Aorta (tissue), 5 donors: Measurements from ENCODE around the gene TMEM174. TPM values are rescaled to one million over a fixed set of nuclear protein-coding genes. Genes with fewer than 3 reads are reported as not detected.

Experiments used
- ATAC-seq: fragments of 200-7000 bp; cut with Tn5 transposase; one replicate; pipeline ENCODE4 v1.9.1; 2022; ENCODE audit warnings: moderate library complexity; ENCODE audit not compliant: low FRiP score
- DNase-seq, 2 donors: peaks; one replicate each; pipeline ENCODE4 v3.0.0-alpha.2; 2020
- H3K27ac ChIP-seq, 2 donors: one replicate each; pipeline ENCODE4 v1.5.1; 2013; ENCODE audit warnings: low read length in 2 of 2, mild to moderate bottlenecking in 2 of 2, moderate library complexity in 2 of 2, control low read depth in 1 of 2, inconsistent platforms in 1 of 2, low read depth in 1 of 2
- H3K27me3 ChIP-seq, 2 donors: one replicate each; pipeline ENCODE4 v1.6.1; 2013; ENCODE audit warnings: control low read depth in 1 of 2, low read length in 1 of 2, mild to moderate bottlenecking in 1 of 2, moderate library complexity in 1 of 2; ENCODE audit not compliant: insufficient read depth in 2 of 2, control insufficient read depth in 1 of 2
- H3K36me3 ChIP-seq, 2 donors: one replicate each; pipeline ENCODE4 v1.6.1; 2013; ENCODE audit warnings: control low read depth in 1 of 2, low read length in 1 of 2, mild to moderate bottlenecking in 1 of 2; ENCODE audit not compliant: insufficient read depth in 2 of 2, control insufficient read depth in 1 of 2
- H3K4me1 ChIP-seq, 2 donors: one replicate each; pipeline ENCODE4 v1.6.1; 2013; ENCODE audit warnings: low read length in 2 of 2, control low read depth in 1 of 2, mild to moderate bottlenecking in 1 of 2, moderate library complexity in 1 of 2; ENCODE audit not compliant: insufficient read depth in 2 of 2, control insufficient read depth in 1 of 2
- H3K4me3 ChIP-seq, 2 donors: one replicate each; pipeline ENCODE4 v1.5.1; 2013; ENCODE audit warnings: low read length in 2 of 2, control low read depth in 1 of 2, mild to moderate bottlenecking in 1 of 2
- H3K9me3 ChIP-seq: one replicate; pipeline ENCODE4 v1.6.1; 2013; ENCODE audit warnings: mild to moderate bottlenecking, low read length; ENCODE audit not compliant: control insufficient read depth
- WGBS, 2 donors: extraction: QIAGEN DNeasy Blood & Tissue Kit; methylation state at CpG; one replicate each; pipeline ENCODE4 v1.1.7; 2013; 5-methylcytosine and 5-hydroxymethylcytosine counted together
- intact Hi-C, 2 donors: fragments of 100-400 bp; cut with DNase I; formaldehyde crosslinking; loops; one replicate each; pipeline versions ENCODE4 v1.14.2 to v1.15.0; 2022
- polyA plus RNA-seq, 2 donors: library from polyadenylated mRNA; stranded (reverse); fragments of 200-250 nt; gene quantifications; one replicate each; pipeline ENCODE4 v1.2.3, GENCODE V29; 2013
- total RNA-seq, 2 donors: library from RNA; stranded (reverse); fragmentation: NEBNext Ultra II Directional; extraction: Animal tissue kit (Norgen Biotek cat#: 25700); gene quantifications; one replicate each; pipeline ENCODE4 v1.2.1, GENCODE V29; 2021
- donor health status: healthy with polysubstance abuse.
- donor health status: Bipolar disorder and iron deficiency.
- donor health status: DM: no; HTN: no; CAD: no.
- donor health status: DM: no; HTN: no; CAD: no.
- donor health status: DM: yes; HTN: yes; CAD: no.

TMEM174 gene
- total and polyA plus RNA-seq, 4 donors: not detected

DNA sequence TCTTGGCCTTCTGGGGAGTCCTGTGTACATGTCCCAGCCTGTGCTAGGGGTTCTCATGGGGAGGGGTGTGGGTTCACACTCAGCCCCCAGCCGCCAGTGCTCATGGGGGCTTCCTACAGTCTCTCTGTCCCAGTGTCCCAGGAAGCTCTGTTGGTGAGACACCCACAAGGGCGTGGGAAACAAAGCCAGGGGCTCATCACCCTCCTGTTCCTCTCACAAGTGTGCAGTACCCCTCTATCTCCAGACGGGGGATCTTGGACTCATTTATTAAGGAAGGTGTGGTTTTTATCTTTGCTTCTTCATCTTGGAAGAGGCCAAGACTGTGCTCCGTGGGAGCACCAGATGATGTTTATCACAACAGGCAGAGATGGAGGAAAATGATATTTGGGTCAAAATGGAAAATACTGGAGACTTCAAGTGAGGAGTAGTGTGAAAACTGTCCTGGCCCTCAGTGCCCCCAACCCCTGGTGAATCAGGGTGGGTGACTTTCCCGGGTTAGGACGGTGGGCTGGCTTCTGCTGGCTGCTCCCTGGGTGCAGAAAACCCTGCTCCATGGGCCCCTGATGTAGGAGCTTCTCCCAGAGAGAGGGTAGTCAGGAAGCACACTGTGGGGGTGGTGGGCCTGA lies 37.5 kb upstream of the TMEM174 start:
- intact Hi-C loops: no loop called here
- no peak for DNase-seq

GRCh38 chr5:73136055-73136562 lies 36.9 kb upstream of the TMEM174 start:
- H3K27ac ChIP-seq: no peak overlapping the region
- ATAC-seq: no peak
- no peaks in the 10 kb centered on the region for H3K4me1 ChIP-seq
- intact Hi-C loops: no loop called here
- H3K27me3 ChIP-seq: no peaks in the 10 kb centered on the region
- no peaks in the 10 kb centered on the region for H3K36me3 ChIP-seq
- 46 to 48% methylated on average over 15 of the region's 15 CpGs for WGBS, 2 donors
- no peak overlapping the region for H3K4me3 ChIP-seq
- no peaks in the 10 kb centered on the region for H3K9me3 ChIP-seq
- no peak for DNase-seq

More for the DNA sequence above, 37.5 kb upstream of the TMEM174 start:
- no peaks in the 10 kb centered on the region for H3K36me3 ChIP-seq
- H3K9me3 ChIP-seq: no peaks in the 10 kb centered on the region
- 70 to 78% methylated on average over 6 of the region's 6 CpGs for WGBS, 2 donors
- H3K27ac ChIP-seq: no peak overlapping the region
- no peak for ATAC-seq
- H3K4me3 ChIP-seq: no peak overlapping the region
- no peaks in the 10 kb centered on the region for H3K27me3 ChIP-seq
- H3K4me1 ChIP-seq: no peaks in the 10 kb centered on the region

- WGBS, 2 donors: 87 to 97% methylated on average over 10 of the region's 10 CpGs
- H3K9me3 ChIP-seq: no peaks in the 10 kb centered on the region
- H3K27me3 ChIP-seq: no peaks in the 10 kb centered on the region
- intact Hi-C loops: no loop called here
- peak; percentile 11 for ATAC-seq
- no peak overlapping the region for H3K4me3 ChIP-seq
- no peak for DNase-seq
- no peaks in the 10 kb centered on the region for H3K36me3 ChIP-seq
- no peaks in the 10 kb centered on the region for H3K4me1 ChIP-seq
- H3K27ac ChIP-seq: no peak overlapping the region
Measured at GRCh38 chr5:73137563-73138530, 35.1 kb upstream of the TMEM174 start.

DNA sequence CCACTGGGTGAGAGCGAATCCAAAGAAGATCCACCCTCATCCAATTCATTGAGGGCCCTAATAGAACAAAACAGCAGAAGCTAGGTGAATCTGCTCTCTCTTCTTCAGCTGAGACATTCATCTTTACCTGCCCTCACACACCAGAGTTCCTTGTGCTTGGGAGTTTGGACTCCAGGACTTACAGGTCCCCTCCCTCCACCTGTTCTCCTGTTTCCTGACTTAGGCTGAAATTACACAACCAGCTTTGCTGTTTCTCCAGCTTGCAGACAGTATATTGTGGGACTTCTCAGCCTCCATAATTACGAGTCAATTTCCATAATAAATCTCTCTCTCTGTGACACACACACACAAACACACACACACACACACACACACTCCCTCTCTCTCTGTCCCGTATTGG lies 33.5 kb upstream of the TMEM174 start:
- 73 to 75% methylated on average over 3 of the region's 3 CpGs for WGBS, 2 donors
- Histone ChIP-seq H3K36me3 (no peaks in the 10 kb centered on the region), H3K4me3 (no peak overlapping the region), H3K27ac (no peak overlapping the region), H3K27me3 (no peaks in the 10 kb centered on the region), H3K9me3 (no peaks in the 10 kb centered on the region), H3K4me1 (no peaks in the 10 kb centered on the region)
- intact Hi-C loops: no loop called here
- DNase-seq (no peak), ATAC-seq (no peak)

DNA sequence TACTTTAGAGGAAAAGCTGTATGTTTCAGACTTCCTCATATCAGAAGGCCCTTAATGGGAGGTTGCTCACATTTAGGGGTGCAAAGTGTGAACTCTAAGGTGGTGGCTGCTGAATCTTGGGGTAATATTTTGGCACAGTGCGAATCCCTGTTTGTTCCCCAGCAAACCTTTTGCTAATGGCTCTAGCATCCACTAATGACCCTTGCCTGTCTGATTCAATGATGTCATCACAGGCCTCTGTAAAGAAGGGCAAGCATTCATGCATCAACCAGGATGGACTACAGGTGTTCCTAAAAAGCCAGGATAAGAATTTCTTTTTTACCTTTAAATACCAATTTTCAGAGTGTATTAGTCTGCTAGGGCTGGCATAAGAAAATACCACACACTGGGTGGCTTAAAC lies 32.2 kb upstream of the TMEM174 start:
- 99 to 100% methylated on average over 1 of the region's 1 CpG for WGBS, 2 donors
- H3K9me3 ChIP-seq: no peaks in the 10 kb centered on the region
- DNase-seq (no peak), ATAC-seq (no peak)
- no peaks in the 10 kb centered on the region for H3K36me3 ChIP-seq
- no peaks in the 10 kb centered on the region for H3K27me3 ChIP-seq
- H3K4me3 ChIP-seq: no peak overlapping the region
- no peak overlapping the region for H3K27ac ChIP-seq
- intact Hi-C loops: no loop called here
- H3K4me1 ChIP-seq: no peaks in the 10 kb centered on the region

- Histone ChIP-seq H3K27me3 (no peaks in the 10 kb centered on the region), H3K4me3 (no peak overlapping the region), H3K9me3 (no peaks in the 10 kb centered on the region), H3K4me1 (no peaks in the 10 kb centered on the region), H3K36me3 (no peaks in the 10 kb centered on the region), H3K27ac (no peak overlapping the region)
- intact Hi-C loops: no loop called here
- DNase-seq: no peak
- ATAC-seq: no peak
- WGBS, 2 donors: 80 to 90% methylated on average over 8 of the region's 8 CpGs
Measured at GRCh38 chr5:73142035-73142434, 31.0 kb upstream of the TMEM174 start.

DNA sequence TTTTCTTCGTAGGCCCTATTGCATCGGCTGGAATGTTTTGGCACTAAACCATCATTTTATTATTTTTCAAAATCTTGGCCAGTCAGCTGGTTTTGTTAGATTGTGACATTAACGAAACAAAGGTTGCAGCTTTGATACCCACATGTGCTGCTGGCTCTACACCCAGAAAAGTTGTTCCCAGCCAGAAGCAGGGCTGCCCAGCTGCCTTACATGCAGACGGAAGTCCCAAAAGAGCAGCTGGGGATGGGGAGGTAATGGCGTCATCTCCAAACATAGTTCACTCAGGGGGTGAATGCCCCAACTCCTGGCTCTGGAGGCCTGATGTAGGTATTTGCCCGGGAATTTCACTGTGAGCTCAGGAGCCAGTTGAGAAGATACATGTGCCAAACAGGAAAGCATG lies 29.3 kb upstream of the TMEM174 start:
- no peaks in the 10 kb centered on the region for H3K4me1 ChIP-seq
- no peaks in the 10 kb centered on the region for H3K27me3 ChIP-seq
- intact Hi-C loops: no loop called here
- ATAC-seq: no peak
- H3K9me3 ChIP-seq: no peaks in the 10 kb centered on the region
- H3K36me3 ChIP-seq: no peaks in the 10 kb centered on the region
- DNase-seq: no peak
- 9 to 15% methylated on average over 6 of the region's 6 CpGs for WGBS, 2 donors
- H3K27ac ChIP-seq: no peak overlapping the region
- no peak overlapping the region for H3K4me3 ChIP-seq

DNA sequence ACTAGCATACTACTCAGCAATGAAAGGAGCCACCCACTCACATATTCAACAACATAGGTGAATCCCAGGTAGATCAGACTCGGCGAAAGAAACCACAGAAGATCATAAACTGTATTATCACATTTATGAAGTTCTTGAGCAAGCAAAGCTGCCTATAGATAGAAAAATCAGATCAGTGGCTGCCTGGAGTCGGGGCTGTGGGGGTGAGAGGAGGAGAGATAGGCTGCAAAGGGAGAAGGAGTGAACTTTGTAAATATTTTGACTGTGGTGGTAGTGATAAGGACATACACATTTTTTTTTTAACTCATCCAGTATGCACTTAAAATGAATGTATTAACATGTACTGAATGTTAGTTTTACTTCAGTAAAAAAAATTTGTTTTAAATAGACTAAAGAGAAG lies 23.5 kb upstream of the TMEM174 start:
- no peaks in the 10 kb centered on the region for H3K4me1 ChIP-seq
- no peaks in the 10 kb centered on the region for H3K9me3 ChIP-seq
- ATAC-seq (no peak), DNase-seq (no peak)
- H3K27ac ChIP-seq: no peak overlapping the region
- H3K27me3 ChIP-seq: no peaks in the 10 kb centered on the region
- WGBS, 2 donors: 60 to 62% methylated on average over 3 of the region's 3 CpGs
- no peak overlapping the region for H3K4me3 ChIP-seq
- no peaks in the 10 kb centered on the region for H3K36me3 ChIP-seq
- intact Hi-C loops: no loop called here
